K562 (cell line): ENCODE results near the gene TNNT1. TPM values are rescaled to one million over a fixed set of nuclear protein-coding genes. Genes with fewer than 3 reads are reported as not detected.

Source experiments
- ETS1 ChIP-seq: conservative IDR thresholded peaks from 2 replicates; pipeline ENCODE4 v1.6.1; 2011; ENCODE audit warnings: low read depth, mild to moderate bottlenecking, low read length; ENCODE audit not compliant: control insufficient read depth
- GABPA ChIP-seq: fragments of 200-800 bp; sonication (Bioruptor generic); conservative IDR thresholded peaks from 2 replicates; pipeline ENCODE4 v1.6.1; 2016; ENCODE audit warnings: low read depth, missing genetic modification characterization, missing compliant biosample characterization
- HOXB6 ChIP-seq: fragments of 250-450 bp; sonication (Bioruptor Pico); IDR thresholded peaks from 2 replicates; pipeline ENCODE4 v1.5.1; 2022; ENCODE audit warnings: mild to moderate bottlenecking, borderline replicate concordance
- MCM3 ChIP-seq: fragments of 450-650 bp; IDR thresholded peaks from 2 replicates; pipeline ENCODE4 v1.6.1; 2016
- SP2 ChIP-seq: IDR thresholded peaks from 2 replicates; pipeline ENCODE4 v1.6.1; 2011; ENCODE audit warnings: mild to moderate bottlenecking, low read depth, low read length, moderate library complexity; ENCODE audit not compliant: poor library complexity, severe bottlenecking; ENCODE audit errors: extremely low read depth
- SREBF2 ChIP-seq: sonication (generic); formaldehyde crosslinking; IDR thresholded peaks from 2 replicates; pipeline ENCODE4 v1.4.0; 2020; ENCODE audit warnings: mild to moderate bottlenecking, missing genetic modification reagents
- SRF ChIP-seq, 2 experiments: fragments of 250-450, 450-650 bp in 1 of 2; sonication (Bioruptor Pico) in 1 of 2; sonication (generic) in 1 of 2; formaldehyde crosslinking; IDR thresholded peaks; 2 replicates each; pipeline versions ENCODE4 v1.5.0 to v1.5.1; 2020 to 2022; ENCODE audit warnings: mild to moderate bottlenecking in 1 of 2, missing genetic modification reagents in 1 of 2
- SRSF3 ChIP-seq: fragments of 200-400 bp; formaldehyde crosslinking; IDR thresholded peaks from 2 replicates; pipeline ENCODE4 v1.6.1; 2016; ENCODE audit warnings: mild to moderate bottlenecking, low read length, moderate library complexity; ENCODE audit not compliant: insufficient read depth
- TCF7L2 ChIP-seq: fragments of 150-350 bp; IDR thresholded peaks from 2 replicates; pipeline ENCODE4 v1.6.1; 2016; ENCODE audit warnings: low read depth, mild to moderate bottlenecking, low read length, moderate library complexity
- THAP12 ChIP-seq: fragments of 250-450 bp; sonication (Bioruptor Pico); IDR thresholded peaks from 2 replicates; pipeline ENCODE4 v1.9.0; 2021; ENCODE audit warnings: mild to moderate bottlenecking, inconsistent platforms
- TRIM25 ChIP-seq: fragments of 450-650 bp; IDR thresholded peaks from 2 replicates; pipeline ENCODE4 v1.7.0; 2016; ENCODE audit warnings: borderline replicate concordance
- ZBTB1 ChIP-seq: sonication (generic); formaldehyde crosslinking; IDR thresholded peaks from 2 replicates; pipeline ENCODE4 v1.8.1; 2023; ENCODE audit warnings: missing genetic modification reagents, low read depth, mild to moderate bottlenecking, borderline replicate concordance
- ZNF140 ChIP-seq: fragments of 250-450 bp; sonication (Bioruptor Pico); IDR thresholded peaks from 2 replicates; pipeline ENCODE4 v1.8.0; 2021; ENCODE audit warnings: moderate library complexity, mild to moderate bottlenecking, inconsistent platforms
- ZNF512 ChIP-seq: IDR thresholded peaks from 2 replicates; pipeline ENCODE4 v1.6.1; 2016; ENCODE audit warnings: missing genetic modification characterization, missing compliant biosample characterization
- ZNF717 ChIP-seq: fragments of 250-450 bp; sonication (Bioruptor Pico); IDR thresholded peaks from 2 replicates; pipeline ENCODE4 v1.5.0; 2021
- ZNF740 ChIP-seq, 3 experiments: fragments of 200-800 bp in 1 of 3; sonication (Bioruptor generic) in 1 of 3; sonication (generic) in 1 of 3; formaldehyde crosslinking in 1 of 3; IDR thresholded peaks; 2 replicates each; pipeline versions ENCODE4 v1.6.1 to v1.8.0; 2016 to 2022; ENCODE audit warnings: mild to moderate bottlenecking in 2 of 3, missing compliant biosample characterization in 2 of 3, missing genetic modification characterization in 2 of 3, missing genetic modification reagents in 1 of 3
- polyA plus RNA-seq, 8 experiments: library from polyadenylated mRNA; depleted of rRNA in 4 of 8; stranded (reverse) in 5 of 8; unstranded in 3 of 8; fragments of >200 nt; fragmentation: Nextera tagmentation in 2 of 8; fragmentation: Illumina TruSeq in 1 of 8; extraction: Ambion mirVana in 2 of 8; extraction: Trizol in 1 of 8; gene quantifications; 2 replicates each; pipeline versions ENCODE4 v1.2.1 to v1.2.3, GENCODE V29; 2011 to 2014; ENCODE audit warnings: inconsistent platforms in 1 of 8, missing spikeins in 1 of 8
- total RNA-seq, 7 experiments: library from RNA; depleted of rRNA in 6 of 7; stranded (reverse); fragments of >200 nt in 6 of 7; fragmentation: Illumina TruSeq in 2 of 7; extraction: Trizol in 2 of 7; gene quantifications; 2 replicates each; pipeline versions ENCODE4 v1.2.1 to v1.2.3, GENCODE V29; 2011 to 2021; ENCODE audit warnings: low replicate concordance in 1 of 7

The TNNT1 gene
- total and polyA plus RNA-seq, 9 of the 15 experiments (the other 6 are each of a cell fraction or from before 2014, with no cell fraction given) = 31.8 to 390 (median 227) TPM

GRCh38 chr19:55117663-55118391 lies 31.2 kb downstream of the TNNT1 start (continued):
- TF ChIP-seq TRIM25 (no peak), TCF7L2 (peak; percentile 55; the same call in 1 of the 2 replicates), HOXB6 (CRISPR knock-in tag) (no peak), ZNF717 (CRISPR knock-in tag) (no peak), ZNF512 (tag) (no peak), ZNF740 (CRISPR knock-in tag; IDR thresholded peaks at IDR 0.05) (peak; percentile 50; the same call in 1 of the 2 replicates), ZNF740 (tag; IDR thresholded peaks at IDR 0.05) (no peak), SREBF2 (no peak), ETS1 (peak; percentile 97), GABPA (tag) (peak; percentile 82), SRSF3 (no peak), ZNF140 (no peak), SP2 (no peak), ZBTB1 (CRISPR knock-in tag) (no peak), MCM3 (no peak), THAP12 (CRISPR knock-in tag) (0 out of 2 replicates have a peak, but pooled peaks have one; percentile 29), SRF (CRISPR knock-in tag; IDR thresholded peaks at IDR 0.05) (no peak; a peak in 2 of 4 replicates)
